NCI-H2029 (cell line): ENCODE data around the gene SLC39A11.

Experiments
- DNase-seq: peaks from one replicate; lab custom pipeline; 2025; lab: John Stamatoyannopoulos, UW

Gene SLC39A11

DNA sequence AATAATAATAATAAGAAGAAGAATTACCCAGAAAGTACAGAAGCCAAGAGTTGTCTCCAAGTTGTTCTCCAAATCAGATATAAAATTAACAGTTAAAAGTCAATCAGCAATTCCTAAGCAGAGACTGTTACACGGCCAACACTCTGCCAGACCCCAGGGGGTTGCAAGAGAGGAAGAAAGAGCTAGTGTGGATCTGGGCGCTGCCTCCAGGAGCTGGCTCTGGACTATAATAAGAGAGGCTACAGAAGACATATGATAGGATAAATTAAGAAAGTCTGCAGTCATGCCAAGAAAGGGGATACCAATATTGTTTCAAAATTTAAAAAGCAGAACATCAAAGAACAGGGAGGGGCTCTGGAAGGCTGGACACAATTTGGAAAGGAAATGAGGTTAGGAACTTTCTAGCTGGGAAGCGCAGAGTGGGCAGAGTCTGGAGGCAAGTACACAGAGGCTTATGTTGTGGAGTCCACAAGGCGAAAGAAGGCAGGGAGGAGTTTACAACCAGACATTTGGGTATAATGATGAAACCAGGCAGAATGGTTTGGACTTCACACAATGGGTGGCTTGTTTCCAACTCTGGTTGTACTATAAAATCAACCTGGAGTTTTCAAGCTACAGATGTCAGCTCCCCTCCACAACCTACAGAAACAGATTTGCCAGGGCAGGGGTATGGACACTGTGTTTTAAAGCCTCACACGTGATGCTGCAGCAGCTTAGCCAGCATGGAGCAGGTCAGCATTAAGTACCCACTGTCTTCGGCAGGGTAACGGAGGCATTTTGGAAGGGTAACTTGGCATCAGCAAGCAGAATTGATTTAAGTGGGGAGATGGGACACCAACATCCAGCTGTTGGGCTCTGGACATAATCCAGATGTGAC, 49.4 kb downstream of the SLC39A11 start:
- DNase-seq, result no peak

GRCh38 chr17:73042225-73042624, 50.3 kb downstream of the SLC39A11 start:
- DNase-seq, result no peak

GRCh38 chr17:73039282-73039681, 53.2 kb downstream of the SLC39A11 start:
- DNase-seq, result no peak

GRCh38 chr17:73031472-73031871, 61.0 kb downstream of the SLC39A11 start:
- no peak for DNase-seq

DNA sequence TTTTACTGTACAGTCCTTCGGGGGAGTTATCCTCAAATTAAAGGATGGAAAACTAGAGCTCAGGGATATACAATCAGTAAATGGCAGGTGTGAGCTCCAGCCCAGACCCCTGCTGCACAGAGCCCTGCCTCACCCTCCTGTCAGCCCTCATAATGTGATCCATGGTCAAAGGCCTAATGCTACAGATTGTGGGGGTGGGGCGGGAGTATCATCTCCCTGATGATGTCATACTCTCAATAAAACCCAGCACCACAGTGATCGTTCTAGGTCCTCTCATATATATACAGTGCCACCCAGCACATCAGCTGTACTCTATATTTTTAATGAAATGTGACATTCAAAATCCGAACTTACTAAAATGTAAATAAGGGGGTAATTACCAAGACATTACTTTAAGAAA, 61.5 kb downstream of the SLC39A11 start:
- no peak for DNase-seq

DNA sequence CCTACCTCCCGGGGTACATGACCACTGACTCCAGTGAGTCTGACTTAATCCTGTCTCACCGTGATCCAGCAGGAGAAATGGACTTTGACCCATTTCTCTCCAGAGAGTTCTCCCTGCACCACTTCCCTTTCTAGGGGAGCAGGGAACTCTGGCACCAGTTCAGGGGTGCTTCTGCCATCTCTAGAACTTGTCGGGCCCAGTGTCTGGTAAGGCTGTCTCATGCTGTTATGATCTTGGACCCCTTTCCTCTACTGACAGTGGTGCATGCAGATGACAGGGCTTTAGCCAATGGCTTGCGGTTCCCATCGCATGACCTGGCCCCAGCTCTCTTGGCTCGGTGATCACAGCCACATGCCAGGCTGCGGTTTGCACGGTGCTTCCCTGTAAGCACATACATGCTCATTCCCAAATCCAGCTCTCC, 62.0 kb downstream of the SLC39A11 start:
- no peak for DNase-seq

- no peak for DNase-seq
Measured at GRCh38 chr17:73029991-73030390, 62.5 kb downstream of the SLC39A11 start.

DNA sequence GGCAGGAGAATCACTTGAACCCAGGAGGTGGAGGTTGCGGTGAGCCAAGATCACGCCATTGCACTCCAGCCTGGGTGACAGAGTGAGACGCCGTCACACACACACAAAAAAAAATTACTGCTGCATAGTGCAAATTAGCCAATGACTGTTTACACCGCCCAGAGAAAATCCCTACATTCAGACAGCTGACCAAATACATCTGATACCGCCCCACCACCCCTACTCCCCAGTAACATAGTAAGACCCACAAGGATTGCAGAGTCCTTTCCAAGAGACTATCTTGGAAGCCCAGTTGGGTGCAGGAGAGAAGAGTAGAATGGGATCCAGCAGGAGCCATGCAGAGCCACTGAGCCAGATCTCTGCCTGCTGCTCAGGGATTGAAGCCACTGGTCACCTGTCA, 63.5 kb downstream of the SLC39A11 start:
- DNase-seq, result no peak

- DNase-seq, result no peak
Measured at GRCh38 chr17:73028299-73028755, 64.2 kb downstream of the SLC39A11 start.

DNA sequence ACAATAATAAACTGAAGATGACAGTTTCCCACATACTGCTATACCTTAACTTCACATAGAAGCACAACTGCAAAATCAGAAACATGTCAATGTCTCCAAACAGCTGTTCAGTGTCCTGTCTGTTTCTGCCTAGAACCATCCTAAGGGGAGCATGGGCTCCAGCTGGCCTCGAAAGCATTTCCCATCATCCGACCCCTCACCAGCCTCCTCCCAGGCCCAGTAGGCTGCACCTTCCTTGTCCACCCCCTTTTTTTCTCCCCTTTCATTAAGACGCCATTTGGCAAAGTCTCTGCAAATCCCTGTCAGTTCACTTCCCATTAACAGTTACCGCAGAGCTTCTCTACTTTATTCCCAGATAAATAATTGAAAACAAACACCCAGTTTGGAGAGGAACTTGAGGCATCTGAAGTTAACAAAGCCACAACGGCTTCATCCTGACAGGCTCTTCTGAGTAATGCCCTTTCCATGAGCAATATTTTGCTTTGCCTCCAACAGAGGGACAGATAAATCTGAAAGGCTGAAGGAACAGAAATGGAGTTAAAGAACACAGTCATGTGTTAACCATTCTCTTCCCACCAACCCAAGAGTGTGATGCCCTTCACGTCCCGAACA, 65.3 kb downstream of the SLC39A11 start:
- no peak for DNase-seq

DNA sequence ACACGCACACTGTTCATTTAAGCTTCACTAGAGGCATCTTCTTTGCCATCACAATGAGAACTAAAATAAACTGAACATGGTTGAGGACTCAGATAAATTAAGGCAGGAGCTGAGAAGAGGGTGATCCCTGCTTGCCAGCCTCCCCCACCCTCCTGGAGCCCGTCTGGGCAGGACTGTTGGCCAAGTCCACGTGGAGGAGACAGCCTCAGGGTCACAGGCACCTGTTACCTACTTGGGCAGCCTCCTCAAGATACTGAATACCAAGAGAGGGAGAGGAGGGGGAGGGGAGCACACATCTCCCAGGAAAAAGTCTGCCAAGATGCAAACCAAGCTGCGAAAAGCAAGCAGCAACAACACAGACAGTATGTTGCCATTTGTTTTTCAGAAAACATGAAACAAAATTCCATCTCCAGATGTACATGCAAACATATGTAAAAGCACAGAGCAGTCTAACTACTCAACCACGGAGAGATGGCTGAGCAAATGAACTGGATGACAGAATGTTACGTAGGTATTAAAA, 67.4 kb downstream of the SLC39A11 start:
- no peak for DNase-seq

DNA sequence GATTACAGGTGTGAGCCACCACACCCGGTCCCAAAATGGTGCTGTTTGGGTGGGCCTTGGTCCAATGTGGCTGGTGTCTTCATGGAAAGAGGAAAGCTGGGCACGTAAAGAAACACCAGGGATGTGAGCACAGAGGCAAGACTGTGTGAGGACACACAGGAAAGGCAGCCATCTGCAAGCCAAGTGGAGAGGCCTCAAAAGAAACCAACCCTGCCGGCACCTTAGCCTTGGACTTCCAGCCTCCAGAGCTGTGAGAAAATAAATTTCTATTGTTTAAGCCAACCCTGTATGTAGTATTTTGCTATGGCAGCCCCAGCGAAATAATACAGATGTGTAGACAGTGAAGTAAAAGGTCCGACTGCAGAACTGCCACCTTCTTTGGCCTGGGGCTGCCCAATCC, 68.7 kb downstream of the SLC39A11 start:
- DNase-seq, result no peak

DNA sequence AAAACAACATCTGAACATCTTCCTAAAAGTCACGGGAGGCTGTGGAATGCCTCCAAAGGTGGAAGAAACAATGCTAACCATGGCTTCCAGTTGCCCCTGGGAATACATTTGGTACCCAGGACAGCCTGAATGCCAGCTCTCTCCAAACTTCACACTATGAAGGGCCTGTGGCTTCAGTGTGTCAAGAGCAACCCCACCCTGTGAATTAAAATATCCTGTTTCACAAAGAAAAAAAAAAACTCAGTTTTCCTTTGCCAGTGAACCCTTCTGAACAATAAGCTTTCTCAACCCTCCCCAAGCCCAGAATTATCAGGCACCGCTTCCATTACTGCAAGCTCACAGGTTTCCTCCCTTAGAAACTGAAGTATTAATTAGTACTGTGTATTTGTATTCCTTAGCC, 69.8 kb downstream of the SLC39A11 start:
- DNase-seq, result no peak

- no peak for DNase-seq
Measured at GRCh38 chr17:73021771-73022170, 70.7 kb downstream of the SLC39A11 start.

- DNase-seq, result no peak
Measured at GRCh38 chr17:73020110-73020509, 72.4 kb downstream of the SLC39A11 start.

GRCh38 chr17:73018599-73018998, 73.9 kb downstream of the SLC39A11 start:
- DNase-seq, result no peak

- no peak for DNase-seq
Measured at GRCh38 chr17:73017658-73018057, 74.8 kb downstream of the SLC39A11 start.

DNA sequence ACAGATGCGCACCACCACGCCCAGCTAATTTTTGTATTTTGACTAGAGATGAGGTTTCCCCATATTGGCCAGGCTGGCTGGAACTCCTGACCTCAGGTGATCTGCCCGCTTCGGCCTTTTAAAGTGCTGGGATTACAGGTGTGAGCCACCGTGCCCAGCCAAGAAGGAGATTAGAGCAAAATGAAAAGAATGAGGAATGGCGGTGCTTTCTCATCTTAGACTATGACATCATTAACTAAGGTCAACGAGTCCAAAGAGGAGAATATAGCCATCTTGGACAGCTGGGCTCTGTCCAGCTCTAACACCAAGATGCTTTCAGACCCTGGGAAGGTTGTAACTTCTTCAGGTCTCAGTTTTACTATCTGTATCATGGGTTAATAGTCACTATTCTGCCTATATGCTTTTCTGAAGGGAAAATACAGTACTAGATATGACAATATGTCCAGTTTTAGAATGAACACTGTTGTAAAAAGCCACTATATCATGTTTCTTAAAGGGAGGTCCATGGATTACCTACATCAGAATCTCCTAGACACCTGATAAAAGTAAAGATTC, 76.7 kb downstream of the SLC39A11 start:
- DNase-seq, result no peak

DNA sequence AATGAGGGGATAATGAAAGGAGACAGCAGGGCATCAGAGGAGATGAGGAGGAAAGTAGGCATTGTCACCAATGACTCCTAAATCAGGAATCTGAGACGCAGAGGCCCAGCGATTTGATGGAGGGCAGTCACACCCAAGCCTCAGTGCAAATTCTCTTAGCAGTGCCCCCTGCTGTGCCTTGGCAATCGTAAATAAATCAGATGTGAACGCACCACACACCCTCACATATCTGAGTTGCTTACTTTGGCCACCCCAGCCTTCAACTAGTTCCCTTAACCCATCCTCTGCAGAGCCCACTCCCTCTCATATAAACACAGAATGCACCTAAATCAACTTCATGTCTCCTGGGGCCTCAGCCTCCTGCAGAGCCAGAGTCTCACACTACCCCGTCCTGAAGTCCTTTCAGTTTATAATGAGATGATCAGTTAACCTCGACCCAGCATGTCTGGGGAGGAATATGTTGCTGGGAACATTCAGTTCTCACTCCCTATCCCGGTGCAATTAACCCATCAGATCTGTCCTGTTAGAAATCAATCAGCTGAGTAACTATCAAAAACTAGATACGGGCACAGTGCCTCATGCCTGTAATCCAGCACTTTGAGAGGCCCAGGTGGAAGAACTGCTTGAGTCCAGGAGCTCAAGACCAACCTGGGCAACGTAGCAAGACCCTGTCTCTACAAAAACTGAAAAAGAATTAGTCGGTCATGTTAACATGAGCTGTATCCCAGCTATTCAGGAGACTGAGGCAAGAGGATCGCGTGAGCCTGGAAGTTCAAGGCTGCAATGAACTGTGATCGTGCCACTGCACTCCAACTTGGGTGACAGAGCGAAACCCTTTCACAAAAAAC, 78.4 kb downstream of the SLC39A11 start:
- DNase-seq, result no peak

GRCh38 chr17:73013301-73013700, 79.2 kb downstream of the SLC39A11 start:
- no peak for DNase-seq

DNA sequence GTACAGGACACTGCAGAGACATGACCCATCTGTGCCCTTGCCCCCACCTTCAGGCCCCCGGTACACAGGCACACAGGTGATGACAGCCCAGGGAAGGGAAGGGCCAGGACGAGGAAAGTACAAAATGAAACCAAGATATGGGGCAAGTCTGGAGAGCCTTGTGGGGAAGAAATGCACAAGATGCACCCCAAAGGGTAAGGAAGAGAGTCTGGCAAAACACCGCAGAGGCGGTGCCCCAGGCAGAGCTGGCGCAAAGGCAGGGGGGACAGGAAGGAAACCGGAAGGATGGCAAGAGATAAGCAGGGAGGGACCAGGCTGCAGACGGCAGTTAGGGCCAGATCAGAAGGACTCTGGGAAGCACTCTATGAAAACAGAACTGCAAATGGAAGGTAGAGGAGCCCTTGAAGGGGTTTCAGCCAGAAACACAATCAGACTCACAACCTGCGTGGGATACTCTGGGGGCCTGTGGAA, 81.4 kb downstream of the SLC39A11 start:
- no peak for DNase-seq

DNA sequence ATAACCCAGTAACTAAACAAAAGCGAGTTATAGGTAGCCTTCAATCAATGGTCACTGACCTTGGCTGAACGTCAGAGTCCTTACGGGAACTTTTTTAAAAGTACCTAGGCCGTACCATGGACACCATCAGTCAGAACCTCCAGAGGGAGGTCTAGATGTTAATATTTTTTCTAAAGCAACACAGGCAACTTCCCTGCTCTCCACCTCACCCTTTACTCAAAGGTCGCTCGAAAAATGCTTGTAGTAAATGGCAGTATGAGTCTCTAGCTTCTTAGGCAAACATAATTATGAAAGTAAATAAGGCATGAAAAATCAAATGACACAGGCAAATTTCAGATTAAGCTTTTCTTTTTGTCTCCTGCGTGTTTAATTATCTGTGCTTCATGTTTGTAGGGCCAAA, 82.1 kb downstream of the SLC39A11 start:
- DNase-seq, result no peak
